Hematopoietic multipotent progenitor cell treated with erythropoietin and hydrocortisone succinate and interleukin-3 and kit ligand, for 17 days (in vitro differentiated cells): ENCODE data around the gene ARMH1.

Experiments used
- DNase-seq: peaks from one replicate; pipeline ENCODE4 v3.0.0-alpha.2; 2015; ENCODE audit warnings: low spot score

ARMH1 gene

GRCh38 chr1:44674113-44675000, at the start of gene ARMH1, which contains the start of gene TMEM53:
Gene ARMH1 (plus strand): TSS chr1:44674714. CDS start chr1:44689698, 14,984 bp downstream.
Gene TMEM53 (minus strand): TSS chr1:44674481. CDS start chr1:44674391, 90 bp downstream.
- peak; percentile 97 for DNase-seq

GRCh38 chr1:44625348-44625747, 49.2 kb upstream of the ARMH1 start:
- no peak for DNase-seq

- no peak for DNase-seq
These were observed 45.4 kb upstream of the ARMH1 start for GRCh38 chr1:44628962-44629756.

GRCh38 chr1:44630116-44630515, 44.4 kb upstream of the ARMH1 start:
- no peak for DNase-seq

GRCh38 chr1:44631333-44631646, 43.2 kb upstream of the ARMH1 start:
- no peak for DNase-seq

GRCh38 chr1:44631647-44632539, 42.6 kb upstream of the ARMH1 start:
- peak; percentile 83 for DNase-seq

GRCh38 chr1:44632598-44632997, 41.9 kb upstream of the ARMH1 start:
- peak; percentile 55 for DNase-seq

- no peak for DNase-seq
These were observed 39.8 kb upstream of the ARMH1 start for GRCh38 chr1:44634606-44635189.

GRCh38 chr1:44635439-44635838, 39.1 kb upstream of the ARMH1 start:
- DNase-seq = no peak

- no peak for DNase-seq
These were observed 38.3 kb upstream of the ARMH1 start for GRCh38 chr1:44636083-44636687.

- DNase-seq = peak; percentile 61
These were observed 37.6 kb upstream of the ARMH1 start for GRCh38 chr1:44636688-44637598.

- peak; percentile 87 for DNase-seq
These were observed 36.7 kb upstream of the ARMH1 start for GRCh38 chr1:44637702-44638411.

GRCh38 chr1:44640200-44640853, 34.2 kb upstream of the ARMH1 start:
- no peak for DNase-seq

GRCh38 chr1:44641126-44642102, 33.1 kb upstream of the ARMH1 start:
- DNase-seq = no peak

- no peak for DNase-seq
These were observed 32.3 kb upstream of the ARMH1 start for GRCh38 chr1:44642255-44642654.

GRCh38 chr1:44642925-44643324, 31.6 kb upstream of the ARMH1 start:
- DNase-seq = no peak

- no peak for DNase-seq
These were observed 30.7 kb upstream of the ARMH1 start for GRCh38 chr1:44643721-44644334.
